ENCODE data around the gene PHKB. TPM values are rescaled to one million over a fixed set of nuclear protein-coding genes. Genes with fewer than 3 reads are reported as not detected.

Gene PHKB
- total and polyA plus RNA-seq, 2 of the 8 experiments (the other 6 are each of a cell fraction or from before 2014, with no cell fraction given): 18.6 to 38.3 TPM

DNA sequence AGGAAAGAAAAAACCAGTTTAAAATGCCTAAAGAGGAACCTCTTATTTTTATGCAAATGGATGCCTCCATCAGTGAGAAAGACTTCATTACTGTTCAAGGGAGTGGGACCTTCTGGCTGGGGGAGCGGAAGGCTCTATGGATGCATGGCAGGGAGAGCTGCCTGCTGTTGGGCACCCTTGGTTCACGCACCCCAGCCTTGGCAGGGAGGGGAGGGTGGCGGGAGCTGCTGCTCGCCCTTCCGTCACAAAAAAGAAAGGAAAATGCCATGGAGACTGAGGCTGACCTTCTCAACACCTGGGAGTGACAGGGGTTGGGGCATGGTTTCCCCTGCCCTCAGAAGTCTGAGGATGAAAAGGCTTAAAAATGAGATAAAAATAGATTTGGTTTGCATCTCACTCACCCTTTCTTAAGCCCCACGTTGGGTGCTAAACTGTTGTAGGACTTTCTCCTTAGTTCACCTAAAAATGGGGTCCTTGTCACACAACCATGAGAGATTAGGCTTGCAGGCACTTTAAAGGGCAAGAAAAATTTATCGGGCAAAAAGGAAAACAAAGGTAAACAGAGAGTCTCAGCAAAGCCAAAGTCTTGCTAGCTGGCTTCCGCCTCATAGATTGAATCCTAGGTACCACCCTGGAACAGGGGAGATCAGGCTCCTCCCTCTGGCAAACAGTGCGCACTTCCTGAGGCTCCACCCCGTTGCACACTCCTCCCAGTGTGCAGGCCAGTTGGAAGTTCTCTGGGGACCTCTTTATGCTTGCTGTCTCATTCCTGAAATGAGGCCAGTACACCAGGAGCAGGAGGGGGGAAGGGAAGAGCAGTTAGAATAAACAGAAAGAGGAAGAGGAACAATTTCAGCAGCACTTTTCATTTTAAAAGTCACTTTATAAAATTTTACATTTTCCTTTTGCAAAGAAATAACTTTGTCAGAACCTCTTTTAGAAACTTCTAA is 31.6 kb downstream of the PHKB start:
- Histone ChIP-seq H3K4me3 (ENCODE audit: extremely low read depth in 1 of 4, insufficient read depth in 2 of 4, low read depth in 3 of 4, low read length in 4 of 4) (no peak overlapping the region), H3K36me3 (ENCODE audit: control insufficient read depth in 2 of 4, insufficient read depth in 4 of 4, low read length in 3 of 4) (peaks cover 0 to 7% (median 2%) of the 10 kb centered on the region in 4 experiments; a peak in 3 of 8 replicates), H3K23ac (ENCODE audit: insufficient read length) (no peak overlapping the region), H2BK120ac (replicated peaks; ENCODE audit: low read depth, low read length) (no peak overlapping the region), H4K8ac (ENCODE audit: extremely low read depth, insufficient read depth, low read length) (no peak overlapping the region), H3K4me2 (ENCODE audit: insufficient read depth in 1 of 2, low read depth in 2 of 2, low read length in 2 of 2) (peak overlapping the region in 1 of 2 experiments; percentile 25; a peak in 1 of 4 replicates), H3K9me3 (ENCODE audit: insufficient read depth in 2 of 2, low read depth in 1 of 2, low read length in 1 of 2) (peaks cover 17 to 20% of the 10 kb centered on the region in 2 experiments), H3K9ac (replicated peaks in 1 of 4; ENCODE audit: extremely low read depth in 1 of 4, low read depth in 3 of 4, low read length in 3 of 4) (no peak overlapping the region), H3K79me1 (ENCODE audit: low read depth, low read length) (no peaks in the 10 kb centered on the region), H3K27me3 (replicated peaks in 1 of 4; ENCODE audit: control insufficient read depth in 3 of 4, extremely low read depth in 1 of 4, insufficient read depth in 3 of 4, low read length in 3 of 4) (no peaks in the 10 kb centered on the region), H3K14ac (ENCODE audit: insufficient read length) (no peak overlapping the region), H3K23me2 (ENCODE audit: low read depth, low read length) (no peaks in the 10 kb centered on the region), H3K18ac (ENCODE audit: extremely low read depth, low read length) (0 out of 2 replicates have a peak overlapping the region, but pooled peaks have one; percentile 29), H3K27ac (ENCODE audit: low read depth, low read length) (0 out of 2 replicates have a peak overlapping the region, but pooled peaks have one; percentile 25), H3K4ac (replicated peaks; ENCODE audit: insufficient read length, low read depth, low read length) (no peak overlapping the region), H2BK12ac (ENCODE audit: low read depth, low read length) (no peak overlapping the region), H3K56ac (replicated peaks; ENCODE audit: insufficient read length, low read depth, low read length) (no peak overlapping the region), H4K20me1 (replicated peaks in 1 of 2; ENCODE audit: control insufficient read depth in 1 of 2, insufficient read depth in 2 of 2, low read length in 2 of 2) (no peaks in the 10 kb centered on the region), H2AK5ac (ENCODE audit: low read depth, low read length) (no peak overlapping the region), H2BK5ac (ENCODE audit: low read depth, low read length) (peak overlapping the region; percentile 48; the same call in 1 of the 2 replicates), H4K91ac (replicated peaks; ENCODE audit: insufficient read length, low read length) (no peak overlapping the region), H2BK15ac (ENCODE audit: low read length) (no peak overlapping the region), H4K5ac (ENCODE audit: insufficient read length, low read depth, low read length) (no peak overlapping the region), H2BK20ac (ENCODE audit: low read length) (no peak overlapping the region), H3K79me2 (ENCODE audit: control insufficient read depth in 1 of 2, insufficient read depth in 2 of 2, low read length in 2 of 2) (no peaks in the 10 kb centered on the region), H3K4me1 (replicated peaks in 1 of 4; ENCODE audit: control insufficient read depth in 3 of 4, insufficient read depth in 4 of 4, low read length in 3 of 4) (peaks cover 0 to 7% (median 4%) of the 10 kb centered on the region in 4 experiments; a peak in 4 of 7 replicates), H2AFZ (ENCODE audit: low read length) (no peak overlapping the region)
- ChIA-PET POLR2A (ENCODE audit: partially characterized antibody) (no interaction called here), CTCF (ENCODE audit: partially characterized antibody) (interaction anchor here (0.6 to 1.3 kb wide), 4 partner anchors 31 to 463 kb away, joined by 3 to 6 read pairs (median 3); partner anchors contain the start of gene PHKB)
- FAIRE-seq (no peak), DNase-seq (ENCODE audit: low read depth in 1 of 2, low spot score in 2 of 2) (no peak)
- 79% methylated on average over 10 of the region's 10 CpGs; no CpG with 5 or more reads in 1 of the 2 experiments for WGBS, 2 experiments (ENCODE audit: extremely low coverage in 1 of 2, insufficient coverage in 1 of 2, insufficient read length in 1 of 2, insufficient replicate concordance in 2 of 2, low coverage in 1 of 2, low lambda C conversion rate in 2 of 2, missing lambda C conversion rate in 1 of 2)
- TF ChIP-seq NANOG (IDR thresholded peaks at IDR 0.05; ENCODE audit: insufficient read depth, low read depth, low read length, poor library complexity, severe bottlenecking): no peak
- no peak for TF ChIP-seq CBX5 (IDR thresholded peaks at IDR 0.05; ENCODE audit: low read depth, low read length)
- no peak for TF ChIP-seq HDAC2 (IDR thresholded peaks at IDR 0.05; ENCODE audit: borderline replicate concordance in 1 of 2, low read depth in 2 of 2, low read length in 2 of 2)
- no peak for TF ChIP-seq SP4 (IDR thresholded peaks at IDR 0.05; ENCODE audit: low read length)
- no peak for TF ChIP-seq EP300 (IDR thresholded peaks at IDR 0.05; ENCODE audit: borderline replicate concordance in 1 of 2, low read depth in 2 of 2, low read length in 2 of 2)
- TF ChIP-seq CTCF (IDR thresholded peaks at IDR 0.05; ENCODE audit: control extremely low read depth in 1 of 3, insufficient read depth in 1 of 3, low read depth in 1 of 3, low read length in 3 of 3): no peak
- no peak for TF ChIP-seq TAF1 (IDR thresholded peaks at IDR 0.05; ENCODE audit: low read depth, low read length)
- no peak for TF ChIP-seq TBP (IDR thresholded peaks at IDR 0.05; ENCODE audit: low read depth, low read length)

Data from H1 (cell line).